HepG2 (cell line): ENCODE data around the gene RERE. TPM values are rescaled to one million over a fixed set of nuclear protein-coding genes. Genes with fewer than 3 reads are reported as not detected.

Experiments
- ATAC-seq: fragments of 200-7000 bp; cut with Tn5 transposase; 3 replicates; pipeline ENCODE4 v1.9.1; 2020; ENCODE audit warnings: mild to moderate bottlenecking, moderate library complexity
- BruUV-seq: library from RNA; stranded (reverse); fragments of 400-500 nt; replicated peaks from 2 replicates; lab custom pipeline; 2021; lab: Mats Ljungman, UMichigan
- CTCF ChIA-PET: fragments of 300-600 bp; formaldehyde crosslinking; extraction: SDS; loops from one replicate; lab custom pipeline; 2021; ENCODE audit warnings: low total read pairs, inconsistent platforms, low intra/inter-chr PET ratio; lab: Yijun Ruan, JAX
- POLR2A ChIA-PET: fragments of 350-600 bp; sonication (Branson Sonifier 250); formaldehyde crosslinking; loops from one replicate; lab custom pipeline; 2020; ENCODE audit warnings: antibody characterized with exemption, inconsistent platforms; lab: Yijun Ruan, JAX
- DNase-seq: peaks from one replicate; pipeline ENCODE4 v3.0.0-alpha.2; 2015; ENCODE audit warnings: low spot score
- FAIRE-seq: peaks from 3 replicates; lab custom pipeline; 2011; peaks lifted over from hg19 to GRCh38; lab: Jason Lieb, UNC
- H2AFZ ChIP-seq: one replicate; pipeline ENCODE4 v1.6.1; 2011; ENCODE audit warnings: low read length, inconsistent platforms
- H3K27ac ChIP-seq: fragments of 300-600 bp; 3 replicates; pipeline ENCODE4 v1.8.0; 2011; ENCODE audit warnings: mixed run types, mild to moderate bottlenecking, mixed read lengths, low read length, inconsistent platforms; ENCODE audit not compliant: insufficient read depth; ENCODE audit errors: extremely low read length
- H3K27me3 ChIP-seq, 2 experiments: fragments of 200-600 bp in 1 of 2; 2 replicates in 1 of 2; 3 replicates in 1 of 2; pipeline versions ENCODE4 v1.6.0 to v1.8.0; 2011; ENCODE audit warnings: low read length in 2 of 2, mild to moderate bottlenecking in 2 of 2, moderate library complexity in 2 of 2, inconsistent platforms in 1 of 2; ENCODE audit not compliant: insufficient read depth in 2 of 2, control insufficient read depth in 1 of 2
- H3K36me3 ChIP-seq, 2 experiments: fragments of 200-600 bp in 1 of 2; replicated peaks in 1 of 2; 2 replicates in 1 of 2; 3 replicates in 1 of 2; pipeline versions ENCODE4 v1.5.1 to v1.8.0; 2011; ENCODE audit warnings: low read length in 2 of 2, inconsistent platforms in 1 of 2; ENCODE audit not compliant: insufficient read depth in 2 of 2, control insufficient read depth in 1 of 2
- H3K4me1 ChIP-seq: 2 replicates; pipeline ENCODE4 v1.5.1; 2012; ENCODE audit warnings: low read length, inconsistent platforms; ENCODE audit not compliant: insufficient read depth
- H3K4me2 ChIP-seq: 2 replicates; pipeline ENCODE4 v1.6.0; 2011; ENCODE audit warnings: low read depth, low read length, inconsistent platforms
- H3K4me3 ChIP-seq, 3 experiments: fragments of 200-600 bp in 1 of 3; sonication (generic), shearing (Covaris generic) in 1 of 3; replicated peaks in 1 of 3; 2 replicates each; pipeline ENCODE4 v1.5.1; 2011 to 2016; ENCODE audit warnings: low read length in 3 of 3, inconsistent platforms in 2 of 3, low read depth in 2 of 3, mild to moderate bottlenecking in 2 of 3, control low read depth in 1 of 3, mixed read lengths in 1 of 3; ENCODE audit not compliant: insufficient read depth in 1 of 3
- H3K79me2 ChIP-seq: one replicate; pipeline ENCODE4 v1.6.1; 2011; ENCODE audit warnings: low read length, inconsistent platforms; ENCODE audit not compliant: insufficient read depth
- H3K9ac ChIP-seq: 2 replicates; pipeline ENCODE4 v1.6.0; 2011; ENCODE audit warnings: mild to moderate bottlenecking, low read depth, low read length, inconsistent platforms; ENCODE audit not compliant: insufficient read depth
- H3K9me3 ChIP-seq: 2 replicates; pipeline ENCODE4 v1.5.1; 2012; ENCODE audit warnings: mild to moderate bottlenecking, low read length
- H4K20me1 ChIP-seq: 2 replicates; pipeline ENCODE4 v1.6.0; 2011; ENCODE audit warnings: inconsistent platforms, mild to moderate bottlenecking, low read length, moderate library complexity; ENCODE audit not compliant: insufficient read depth
- CC2D1A ChIP-seq: sonication (generic); formaldehyde crosslinking; IDR thresholded peaks from 2 replicates; pipeline ENCODE4 v1.8.1; 2023; ENCODE audit warnings: mild to moderate bottlenecking, missing genetic modification reagents
- KMT2B ChIP-seq: IDR thresholded peaks from 2 replicates; pipeline ENCODE4 v1.6.1; 2016; ENCODE audit warnings: missing genetic modification reagents, missing compliant biosample characterization
- POLR2AphosphoS2 ChIP-seq: IDR thresholded peaks from 2 replicates; pipeline ENCODE4 v1.6.1; 2011; ENCODE audit warnings: low read depth, low read length, improper control_type of control experiment
- SNAPC2 ChIP-seq: sonication (generic); formaldehyde crosslinking; IDR thresholded peaks from 2 replicates; pipeline ENCODE4 v1.8.1; 2022; ENCODE audit warnings: mild to moderate bottlenecking, missing genetic modification reagents
- ZNF263 ChIP-seq: sonication (generic); formaldehyde crosslinking; IDR thresholded peaks from 2 replicates; pipeline ENCODE4 v1.4.0; 2020; ENCODE audit warnings: missing genetic modification reagents
- ZNF614 ChIP-seq: IDR thresholded peaks from 2 replicates; pipeline ENCODE4 v1.6.1; 2018; ENCODE audit warnings: missing biosample characterization, missing genetic modification reagents, inconsistent platforms, borderline replicate concordance
- WGBS: methylation state at CpG from one replicate; pipeline ENCODE4 v1.1.6; 2017; ENCODE audit warnings: low lambda C conversion rate; 5-methylcytosine and 5-hydroxymethylcytosine counted together
- in situ Hi-C: cut with HindIII; loops from 2 replicates; pipeline ENCODE4 v1.10.0; 2017; ENCODE audit warnings: low pct_unique_long_range_greater_than_20kb; ENCODE audit not compliant: extremely low pct_ligation_motif_present
- intact Hi-C: fragments of 100-400 bp; cut with micrococcal nuclease; formaldehyde crosslinking; loops from one replicate; pipeline ENCODE4 v1.10.0; 2022; ENCODE audit not compliant: unreplicated experiment
- polyA plus RNA-seq, 8 experiments: library from polyadenylated mRNA; depleted of rRNA in 3 of 8; stranded (reverse) in 7 of 8; unstranded in 1 of 8; fragments of >200 nt; fragmentation: Illumina TruSeq in 4 of 8; extraction: Trizol in 4 of 8; gene quantifications; 2 replicates each; pipeline versions ENCODE4 v1.2.1 to v1.2.3, GENCODE V29; 2011 to 2016; ENCODE audit warnings: low read depth in 4 of 8, missing spikeins in 1 of 8, mixed read lengths in 1 of 8; ENCODE audit not compliant: insufficient read depth in 1 of 8
- total RNA-seq, 5 experiments: library from RNA; depleted of rRNA; stranded (reverse); fragments of >200 nt; fragmentation: Illumina TruSeq; extraction: Trizol; gene quantifications; 2 replicates each; pipeline ENCODE4 v1.2.3, GENCODE V29; 2016; ENCODE audit warnings: low read depth in 1 of 5
- TF ChIP-seq, protein P1 (sequence below): sonication (generic); formaldehyde crosslinking; IDR thresholded peaks from 2 replicates; pipeline ENCODE4 v1.4.0; 2020; ENCODE audit warnings: missing genetic modification reagents
- TF ChIP-seq, protein P2 (sequence below): IDR thresholded peaks from 2 replicates; pipeline ENCODE4 v1.6.1; 2016
- TF ChIP-seq, protein P3 (sequence below): sonication (generic); formaldehyde crosslinking; IDR thresholded peaks from 2 replicates; pipeline ENCODE4 v1.4.0; 2020; ENCODE audit warnings: missing genetic modification reagents
- TF ChIP-seq, protein P4 (sequence below): sonication (generic); formaldehyde crosslinking; IDR thresholded peaks from 2 replicates; pipeline ENCODE4 v1.4.0; 2020; ENCODE audit warnings: mild to moderate bottlenecking, missing genetic modification reagents
- TF ChIP-seq, protein P5 (sequence below): IDR thresholded peaks from 2 replicates; pipeline ENCODE4 v1.6.1; 2016

The RERE gene
- total and polyA plus RNA-seq, 2 of the 13 experiments (the other 11 are each of a cell fraction or from before 2014, with no cell fraction given) = 18.3 to 21.9 TPM

DNA sequence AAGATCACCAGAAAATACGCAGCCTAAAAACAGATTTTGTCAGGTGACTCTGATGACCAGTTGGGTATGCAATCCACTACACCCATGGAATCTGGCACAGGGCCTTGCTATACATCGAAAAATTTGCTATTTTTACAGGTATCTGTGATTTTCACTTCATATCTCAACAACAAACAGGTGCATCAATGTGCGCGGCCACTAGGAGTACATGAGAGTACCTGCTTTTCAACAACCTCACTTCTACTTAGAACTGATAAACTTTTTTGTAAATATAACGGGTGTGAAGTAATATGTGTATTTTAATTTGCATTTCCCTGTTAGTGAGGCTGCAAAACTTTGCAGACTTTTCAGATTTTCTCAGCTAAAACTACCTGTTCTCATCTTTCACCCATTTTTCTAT is 418.8 kb downstream of the RERE start:
- POLR2A ChIA-PET = no interaction called here
- H3K9me3 ChIP-seq = no peaks in the 10 kb centered on the region
- ATAC-seq (no peak), FAIRE-seq (no peak), DNase-seq (no peak)
- H3K27ac ChIP-seq = no peak overlapping the region
- peaks cover 22% of the 10 kb centered on the region for H4K20me1 ChIP-seq
- H3K79me2 ChIP-seq = peaks cover 21% of the 10 kb centered on the region
- intact Hi-C loops = no loop called here
- in situ Hi-C loops = no loop called here
- TF ChIP-seq ZNF263 (CRISPR knock-in tag) = no peak
- TF ChIP-seq, protein P1, sequence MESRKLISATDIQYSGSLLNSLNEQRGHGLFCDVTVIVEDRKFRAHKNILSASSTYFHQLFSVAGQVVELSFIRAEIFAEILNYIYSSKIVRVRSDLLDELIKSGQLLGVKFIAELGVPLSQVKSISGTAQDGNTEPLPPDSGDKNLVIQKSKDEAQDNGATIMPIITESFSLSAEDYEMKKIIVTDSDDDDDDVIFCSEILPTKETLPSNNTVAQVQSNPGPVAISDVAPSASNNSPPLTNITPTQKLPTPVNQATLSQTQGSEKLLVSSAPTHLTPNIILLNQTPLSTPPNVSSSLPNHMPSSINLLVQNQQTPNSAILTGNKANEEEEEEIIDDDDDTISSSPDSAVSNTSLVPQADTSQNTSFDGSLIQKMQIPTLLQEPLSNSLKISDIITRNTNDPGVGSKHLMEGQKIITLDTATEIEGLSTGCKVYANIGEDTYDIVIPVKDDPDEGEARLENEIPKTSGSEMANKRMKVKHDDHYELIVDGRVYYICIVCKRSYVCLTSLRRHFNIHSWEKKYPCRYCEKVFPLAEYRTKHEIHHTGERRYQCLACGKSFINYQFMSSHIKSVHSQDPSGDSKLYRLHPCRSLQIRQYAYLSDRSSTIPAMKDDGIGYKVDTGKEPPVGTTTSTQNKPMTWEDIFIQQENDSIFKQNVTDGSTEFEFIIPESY = peak; percentile 97
- CTCF ChIA-PET = no interaction called here
- H3K27me3 ChIP-seq = no peaks in the 10 kb centered on the region
- no peak overlapping the region for H2AFZ ChIP-seq
- BruUV-seq = TSS peak; percentile 17
- H3K9ac ChIP-seq = no peak overlapping the region
- H3K4me1 ChIP-seq = peaks cover 23% of the 10 kb centered on the region
- peaks cover 7 to 34% of the 10 kb centered on the region in 2 experiments for H3K36me3 ChIP-seq
- no peak overlapping the region for H3K4me3 ChIP-seq
- WGBS = 97% methylated on average over 5 of the region's 5 CpGs
- no peak overlapping the region for H3K4me2 ChIP-seq

DNA sequence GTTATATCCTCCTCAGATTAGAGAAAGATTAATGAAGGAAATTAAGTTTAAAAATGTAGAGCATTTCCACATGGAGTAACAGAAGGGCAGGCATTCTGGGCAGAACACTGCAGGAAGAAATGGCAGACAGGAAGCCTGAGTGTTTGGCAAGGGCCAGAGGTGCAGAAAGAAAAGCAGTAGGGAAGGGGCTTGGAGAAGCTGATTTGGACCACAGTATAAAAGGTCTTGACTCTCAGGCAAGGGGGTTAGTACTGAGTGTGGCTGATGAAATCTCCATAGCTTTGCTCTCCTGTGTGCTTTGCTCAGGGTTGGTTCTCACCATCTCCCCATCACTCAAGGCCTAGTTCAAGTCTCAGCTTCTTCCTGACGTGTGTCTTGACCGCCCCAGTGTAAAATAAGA is 419.4 kb downstream of the RERE start:
- intact Hi-C loops (no loop called here), in situ Hi-C loops (no loop called here)
- H3K27me3 ChIP-seq = no peaks in the 10 kb centered on the region
- H3K4me1 ChIP-seq = peaks cover 23% of the 10 kb centered on the region
- H3K9me3 ChIP-seq = no peaks in the 10 kb centered on the region
- no peak overlapping the region for H3K4me2 ChIP-seq
- ChIA-PET CTCF (no interaction called here), POLR2A (no interaction called here)
- no peak for ATAC-seq
- no peak for DNase-seq
- peaks cover 7 to 39% of the 10 kb centered on the region in 2 experiments for H3K36me3 ChIP-seq
- peaks cover 22% of the 10 kb centered on the region for H4K20me1 ChIP-seq
- BruUV-seq = no TSS peak
- no peak overlapping the region for H3K4me3 ChIP-seq
- H3K27ac ChIP-seq = no peak overlapping the region
- H2AFZ ChIP-seq = no peak overlapping the region
- H3K9ac ChIP-seq = no peak overlapping the region
- 96% methylated on average over 2 of the region's 2 CpGs for WGBS
- no peak for FAIRE-seq
- peaks cover 26% of the 10 kb centered on the region for H3K79me2 ChIP-seq
- TF ChIP-seq CC2D1A (CRISPR knock-in tag) (no peak), POLR2AphosphoS2 (no peak), SNAPC2 (CRISPR knock-in tag) (no peak), KMT2B (CRISPR knock-in tag) (no peak), ZNF614 (CRISPR knock-in tag) (no peak)
- TF ChIP-seq, protein P2, sequence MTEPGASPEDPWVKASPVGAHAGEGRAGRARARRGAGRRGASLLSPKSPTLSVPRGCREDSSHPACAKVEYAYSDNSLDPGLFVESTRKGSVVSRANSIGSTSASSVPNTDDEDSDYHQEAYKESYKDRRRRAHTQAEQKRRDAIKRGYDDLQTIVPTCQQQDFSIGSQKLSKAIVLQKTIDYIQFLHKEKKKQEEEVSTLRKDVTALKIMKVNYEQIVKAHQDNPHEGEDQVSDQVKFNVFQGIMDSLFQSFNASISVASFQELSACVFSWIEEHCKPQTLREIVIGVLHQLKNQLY (CRISPR knock-in tag) = no peak
- TF ChIP-seq, protein P3, sequence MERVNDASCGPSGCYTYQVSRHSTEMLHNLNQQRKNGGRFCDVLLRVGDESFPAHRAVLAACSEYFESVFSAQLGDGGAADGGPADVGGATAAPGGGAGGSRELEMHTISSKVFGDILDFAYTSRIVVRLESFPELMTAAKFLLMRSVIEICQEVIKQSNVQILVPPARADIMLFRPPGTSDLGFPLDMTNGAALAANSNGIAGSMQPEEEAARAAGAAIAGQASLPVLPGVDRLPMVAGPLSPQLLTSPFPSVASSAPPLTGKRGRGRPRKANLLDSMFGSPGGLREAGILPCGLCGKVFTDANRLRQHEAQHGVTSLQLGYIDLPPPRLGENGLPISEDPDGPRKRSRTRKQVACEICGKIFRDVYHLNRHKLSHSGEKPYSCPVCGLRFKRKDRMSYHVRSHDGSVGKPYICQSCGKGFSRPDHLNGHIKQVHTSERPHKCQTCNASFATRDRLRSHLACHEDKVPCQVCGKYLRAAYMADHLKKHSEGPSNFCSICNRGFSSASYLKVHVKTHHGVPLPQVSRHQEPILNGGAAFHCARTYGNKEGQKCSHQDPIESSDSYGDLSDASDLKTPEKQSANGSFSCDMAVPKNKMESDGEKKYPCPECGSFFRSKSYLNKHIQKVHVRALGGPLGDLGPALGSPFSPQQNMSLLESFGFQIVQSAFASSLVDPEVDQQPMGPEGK (CRISPR knock-in tag) = no peak
- TF ChIP-seq, protein P4, sequence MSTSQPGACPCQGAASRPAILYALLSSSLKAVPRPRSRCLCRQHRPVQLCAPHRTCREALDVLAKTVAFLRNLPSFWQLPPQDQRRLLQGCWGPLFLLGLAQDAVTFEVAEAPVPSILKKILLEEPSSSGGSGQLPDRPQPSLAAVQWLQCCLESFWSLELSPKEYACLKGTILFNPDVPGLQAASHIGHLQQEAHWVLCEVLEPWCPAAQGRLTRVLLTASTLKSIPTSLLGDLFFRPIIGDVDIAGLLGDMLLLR = no peak
- TF ChIP-seq, protein P5, sequence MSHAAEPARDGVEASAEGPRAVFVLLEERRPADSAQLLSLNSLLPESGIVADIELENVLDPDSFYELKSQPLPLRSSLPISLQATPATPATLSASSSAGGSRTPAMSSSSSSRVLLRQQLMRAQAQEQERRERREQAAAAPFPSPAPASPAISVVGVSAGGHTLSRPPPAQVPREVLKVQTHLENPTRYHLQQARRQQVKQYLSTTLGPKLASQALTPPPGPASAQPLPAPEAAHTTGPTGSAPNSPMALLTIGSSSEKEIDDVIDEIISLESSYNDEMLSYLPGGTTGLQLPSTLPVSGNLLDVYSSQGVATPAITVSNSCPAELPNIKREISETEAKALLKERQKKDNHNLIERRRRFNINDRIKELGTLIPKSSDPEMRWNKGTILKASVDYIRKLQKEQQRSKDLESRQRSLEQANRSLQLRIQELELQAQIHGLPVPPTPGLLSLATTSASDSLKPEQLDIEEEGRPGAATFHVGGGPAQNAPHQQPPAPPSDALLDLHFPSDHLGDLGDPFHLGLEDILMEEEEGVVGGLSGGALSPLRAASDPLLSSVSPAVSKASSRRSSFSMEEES (CRISPR knock-in tag) = no peak
